GM21576 (cell line): ENCODE data around the gene OTUD4.

Experiments used
- ATAC-seq: cut with Tn5 transposase; IDR thresholded peaks from one replicate; pipeline ENCODE4 v1.9.1; 2021; ENCODE audit warnings: mild to moderate bottlenecking, moderate library complexity; ENCODE audit not compliant: unreplicated experiment

Gene OTUD4

GRCh38 chr4:145130130-145130529 is 50.3 kb downstream of the OTUD4 start:
- ATAC-seq, result no peak

- ATAC-seq, result no peak
Measured at GRCh38 chr4:145125396-145125795, 55.0 kb downstream of the OTUD4 start.

GRCh38 chr4:145108128-145108527 is 72.3 kb downstream of the OTUD4 start:
- no peak for ATAC-seq

GRCh38 chr4:145107126-145107525 is 73.3 kb downstream of the OTUD4 start:
- no peak for ATAC-seq

- ATAC-seq, result no peak
Measured at GRCh38 chr4:145103496-145103895, 76.9 kb downstream of the OTUD4 start.

- ATAC-seq, result no peak
Measured at GRCh38 chr4:145102619-145103018, 77.8 kb downstream of the OTUD4 start.

- ATAC-seq, result no peak
Measured at GRCh38 chr4:145101091-145101490, 79.3 kb downstream of the OTUD4 start.

GRCh38 chr4:145099653-145100052 is 80.7 kb downstream of the OTUD4 start:
- ATAC-seq, result no peak

GRCh38 chr4:145098675-145099037 is 81.7 kb downstream of the OTUD4 start:
- ATAC-seq, result no peak

GRCh38 chr4:145097821-145098674 is 82.3 kb downstream of the OTUD4 start, which contains the start of the genes ABCE1 and ANAPC10:
Gene ABCE1, plus strand, starts transcription at chr4:145098311. Its CDS starts 6,102 bp downstream, at chr4:145104413.
Gene ANAPC10, minus strand, starts transcription at chr4:145098196. Its CDS starts 2,097 bp downstream, at chr4:145096099.
- ATAC-seq, result peak; percentile 82

- ATAC-seq, result no peak
Measured at GRCh38 chr4:145097331-145097820, 83.0 kb downstream of the OTUD4 start.

GRCh38 chr4:145093638-145094037 is 86.8 kb downstream of the OTUD4 start:
- ATAC-seq, result no peak

GRCh38 chr4:145090380-145090779 is 90.0 kb downstream of the OTUD4 start:
- no peak for ATAC-seq

- no peak for ATAC-seq
Measured at GRCh38 chr4:145083891-145084605, 96.3 kb downstream of the OTUD4 start.
